ENCODE measurements around the gene ITGA3.
"Not testable (repeated sequence)": the region's sequence is repeated elsewhere in the genome, so short reads cannot be mapped to it uniquely, and the experiment has no call there.

Gene ITGA3

DNA sequence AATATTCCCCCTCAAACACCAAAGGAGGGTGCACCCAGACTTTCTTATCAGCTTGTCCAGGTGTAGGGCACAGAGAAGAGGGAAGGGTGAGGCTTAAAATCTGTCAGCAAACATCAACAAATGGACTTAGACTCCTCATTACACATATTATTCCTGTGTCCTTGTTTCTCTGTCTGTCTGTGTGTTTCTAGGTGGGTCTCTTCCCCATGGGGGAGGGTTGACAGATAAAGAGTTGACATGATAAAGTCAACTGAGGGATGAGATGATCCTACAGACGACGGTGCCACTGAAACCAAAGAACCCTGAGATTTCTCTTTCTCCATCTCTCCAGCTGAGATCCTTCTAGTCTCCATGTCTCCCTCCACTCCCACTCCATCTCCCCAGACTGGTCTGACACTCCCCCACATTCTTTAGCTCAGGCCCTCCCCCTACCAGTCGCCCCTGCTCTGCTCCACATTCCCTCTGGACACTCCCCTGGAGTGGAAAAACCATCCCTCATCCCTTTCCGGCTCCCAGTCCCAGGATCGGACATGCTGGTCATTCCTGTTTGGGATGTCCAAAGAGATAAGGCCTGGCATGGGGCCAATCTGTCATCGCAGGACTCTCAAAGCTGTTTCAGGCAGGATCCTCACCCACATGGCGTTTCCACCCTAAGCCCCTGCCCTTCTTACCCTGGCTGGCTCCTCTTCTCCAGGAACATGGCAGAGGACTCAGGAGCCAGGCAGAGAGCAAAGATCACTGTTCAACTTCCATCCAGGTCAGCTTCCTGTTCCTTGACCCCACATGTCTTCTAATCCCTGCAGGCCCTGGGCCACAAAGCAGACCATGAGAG lies 2.9 kb upstream of the ITGA3 start:
- DNase-seq = no peak

DNA sequence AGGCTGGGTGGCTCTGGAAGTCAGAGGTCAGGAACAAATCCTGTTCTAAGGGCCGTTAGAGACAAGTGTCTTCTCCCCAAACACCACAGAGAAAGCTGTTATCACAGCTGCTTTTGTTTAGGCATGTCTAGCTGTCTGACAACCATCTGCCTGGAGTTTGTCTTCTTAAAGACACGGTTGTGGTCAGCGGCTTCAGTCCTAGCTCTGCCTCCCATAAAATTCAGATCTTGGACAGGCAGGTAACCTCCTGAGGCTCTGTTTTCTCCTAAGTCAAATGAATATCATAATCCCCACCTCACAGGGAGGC lies 2.3 kb upstream of the ITGA3 start:
- DNase-seq = no peak

DNA sequence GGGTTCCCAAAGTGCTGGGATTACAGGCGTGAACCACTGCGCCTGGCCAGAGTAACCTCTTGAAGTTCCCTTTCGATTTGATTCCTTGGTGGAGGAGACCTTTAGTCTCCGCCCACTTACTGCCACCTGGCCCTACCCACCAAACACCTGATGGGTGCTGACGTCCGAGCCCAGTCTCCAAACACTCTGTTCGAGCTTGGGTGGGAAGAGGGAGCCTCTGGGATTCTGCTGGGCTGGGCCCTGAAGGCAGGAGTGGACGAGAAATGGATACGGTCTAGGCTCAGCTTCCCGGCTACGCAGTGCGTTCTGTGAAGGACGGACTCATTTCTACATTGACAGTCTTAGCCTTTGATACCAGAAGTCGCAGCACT lies 870 bp upstream of the ITGA3 start:
- DNase-seq = peak; percentile 18

DNA sequence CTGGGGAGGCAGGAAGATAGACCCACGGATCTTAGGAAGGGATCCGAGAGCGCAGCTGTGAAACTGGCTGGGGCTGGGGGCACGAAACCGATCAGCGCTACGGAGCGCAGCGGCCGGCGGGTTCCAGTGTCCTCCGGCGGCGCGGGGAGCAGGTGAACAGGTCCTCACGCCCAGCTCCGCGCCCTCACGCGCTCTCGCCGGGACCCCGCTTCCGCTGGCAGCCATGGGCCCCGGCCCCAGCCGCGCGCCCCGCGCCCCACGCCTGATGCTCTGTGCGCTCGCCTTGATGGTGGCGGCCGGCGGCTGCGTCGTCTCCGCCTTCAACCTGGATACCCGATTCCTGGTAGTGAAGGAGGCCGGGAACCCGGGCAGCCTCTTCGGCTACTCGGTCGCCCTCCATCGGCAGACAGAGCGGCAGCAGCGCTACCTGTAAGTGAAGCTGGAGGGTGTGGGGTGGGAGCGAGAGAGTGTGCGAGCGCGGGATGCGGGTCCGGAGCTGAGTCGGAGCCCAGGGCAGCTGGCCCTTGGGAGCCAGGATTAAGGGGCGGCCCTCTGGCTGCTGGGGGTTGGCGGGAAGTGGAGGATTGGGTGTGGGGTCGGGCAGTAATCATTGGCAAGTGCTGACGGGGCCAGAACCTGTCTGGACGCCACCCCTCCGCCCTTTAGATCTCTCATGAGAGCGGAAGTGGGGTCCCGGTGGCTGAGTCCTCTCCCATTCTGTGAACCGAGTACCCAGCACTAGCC lies 479 bp downstream of the ITGA3 start:
- peak; percentile 79 for DNase-seq

DNA sequence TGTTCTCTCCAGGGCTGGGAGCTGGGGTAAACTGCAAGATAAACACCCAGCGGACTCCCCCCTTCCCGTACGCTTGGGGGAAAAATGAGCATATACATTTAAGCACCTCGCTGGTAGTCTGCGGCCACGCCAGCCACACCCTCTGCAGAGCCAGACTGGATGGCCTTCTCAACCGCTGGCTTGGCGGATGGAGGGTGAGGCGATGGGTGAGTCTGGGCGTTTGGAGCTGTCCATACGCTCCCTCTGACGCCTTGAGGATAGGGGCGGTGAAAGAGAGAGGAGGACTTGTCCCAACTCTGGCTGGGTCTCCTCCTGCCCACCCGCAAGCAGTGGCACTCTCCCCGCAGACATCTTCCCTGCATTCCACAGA lies 1.0 kb downstream of the ITGA3 start:
- DNase-seq = no peak

DNA sequence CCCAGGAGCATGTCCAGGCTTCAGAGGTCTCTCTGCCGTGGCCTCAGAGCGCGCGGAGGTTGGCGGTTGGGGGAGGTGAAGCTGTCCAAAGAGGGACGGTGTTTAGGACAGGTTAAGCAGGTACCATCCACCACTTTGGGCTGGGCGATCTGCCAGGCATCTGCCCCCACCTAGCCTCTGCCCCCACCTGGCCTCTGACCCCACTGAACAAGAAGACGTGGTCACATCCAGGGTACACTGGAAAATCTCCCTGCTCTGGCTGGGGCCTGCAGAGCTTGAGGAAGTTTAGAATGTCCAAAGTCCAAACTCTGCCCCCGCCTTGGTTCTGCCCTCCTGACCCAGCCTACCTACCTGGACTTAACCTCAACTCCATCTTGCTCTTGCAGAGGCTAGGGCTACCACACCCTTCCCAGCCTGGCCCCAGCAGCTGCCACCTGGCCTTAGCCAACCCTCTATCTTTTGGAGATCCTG lies 1.6 kb downstream of the ITGA3 start:
- DNase-seq = no peak

DNA sequence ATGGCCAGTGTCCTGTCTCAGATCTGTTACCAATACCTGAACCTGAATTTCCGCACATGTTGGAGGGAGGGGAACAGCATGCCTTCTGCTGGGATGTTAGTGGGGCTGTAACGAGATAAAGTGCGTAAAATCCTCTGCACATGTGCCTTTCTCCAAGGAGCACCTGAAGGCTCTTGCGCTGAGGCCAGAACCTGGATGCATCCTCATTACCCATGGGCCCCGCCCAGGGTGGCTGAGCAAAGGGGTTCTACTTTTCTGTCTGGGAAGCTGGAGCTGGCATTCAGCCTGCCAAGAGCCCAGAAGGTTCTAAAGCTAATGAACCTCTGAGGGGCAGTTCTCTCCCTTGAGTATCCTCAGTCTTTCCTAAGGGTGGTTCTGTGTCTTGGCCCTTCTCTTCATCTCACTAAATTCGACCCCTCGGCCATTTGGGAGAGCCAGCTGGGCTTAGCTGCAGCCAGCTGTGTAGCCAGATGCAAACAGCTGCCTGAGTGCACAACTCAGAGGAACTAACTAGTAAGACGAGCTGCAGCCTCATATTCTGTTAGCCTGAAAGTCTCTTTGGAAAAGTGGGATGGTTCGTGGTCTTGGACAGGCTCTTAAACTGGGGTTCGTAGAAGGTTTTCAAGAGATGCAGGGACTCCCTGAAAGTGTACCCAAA lies 2.5 kb downstream of the ITGA3 start:
- no peak for DNase-seq

DNA sequence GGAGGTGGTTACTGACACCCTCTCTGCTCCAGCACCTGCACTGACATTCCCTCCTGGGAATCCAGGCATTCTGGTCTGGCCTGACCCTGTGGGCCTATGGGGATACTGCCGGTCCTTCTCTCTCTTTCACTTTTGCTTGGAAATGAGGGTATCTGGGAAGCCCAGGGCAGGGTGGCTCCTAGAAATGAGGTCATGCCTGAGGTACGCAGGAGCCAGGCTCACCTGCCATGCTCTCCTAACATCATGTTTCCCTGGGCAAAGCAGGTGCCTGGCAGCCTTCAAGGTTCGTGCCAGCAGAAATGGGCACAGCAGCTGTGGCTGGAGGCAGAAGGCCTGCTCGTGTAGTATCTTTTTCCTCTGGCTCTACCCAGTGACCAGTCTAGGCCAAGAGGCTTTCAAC lies 3.3 kb downstream of the ITGA3 start:
- no peak for DNase-seq

DNA sequence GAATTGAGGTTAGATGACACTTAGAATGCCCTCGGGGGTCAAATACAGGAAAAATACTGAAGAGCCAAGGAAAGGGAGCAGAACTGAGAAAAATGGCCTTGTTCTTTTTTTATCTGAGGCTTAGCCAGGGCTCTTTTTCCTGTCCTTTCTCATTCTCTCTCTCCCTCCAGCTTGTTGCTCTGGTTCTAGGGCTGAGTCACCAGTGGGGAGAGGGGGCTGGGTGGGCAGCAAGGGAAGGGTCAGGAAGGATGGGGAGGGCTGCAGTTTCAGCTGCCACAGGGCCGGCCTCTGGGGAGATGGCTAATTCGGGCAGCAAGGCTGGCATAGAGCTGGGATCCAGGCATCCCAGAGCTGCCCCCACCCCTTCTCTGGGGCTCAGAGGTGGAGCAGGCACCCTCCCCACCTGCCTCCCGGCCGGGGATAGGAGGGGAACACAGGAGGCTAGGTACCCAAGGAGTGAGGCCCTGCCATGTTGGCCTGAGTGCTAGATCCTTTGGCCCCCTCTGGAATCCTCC lies 3.9 kb downstream of the ITGA3 start:
- DNase-seq = no peak

DNA sequence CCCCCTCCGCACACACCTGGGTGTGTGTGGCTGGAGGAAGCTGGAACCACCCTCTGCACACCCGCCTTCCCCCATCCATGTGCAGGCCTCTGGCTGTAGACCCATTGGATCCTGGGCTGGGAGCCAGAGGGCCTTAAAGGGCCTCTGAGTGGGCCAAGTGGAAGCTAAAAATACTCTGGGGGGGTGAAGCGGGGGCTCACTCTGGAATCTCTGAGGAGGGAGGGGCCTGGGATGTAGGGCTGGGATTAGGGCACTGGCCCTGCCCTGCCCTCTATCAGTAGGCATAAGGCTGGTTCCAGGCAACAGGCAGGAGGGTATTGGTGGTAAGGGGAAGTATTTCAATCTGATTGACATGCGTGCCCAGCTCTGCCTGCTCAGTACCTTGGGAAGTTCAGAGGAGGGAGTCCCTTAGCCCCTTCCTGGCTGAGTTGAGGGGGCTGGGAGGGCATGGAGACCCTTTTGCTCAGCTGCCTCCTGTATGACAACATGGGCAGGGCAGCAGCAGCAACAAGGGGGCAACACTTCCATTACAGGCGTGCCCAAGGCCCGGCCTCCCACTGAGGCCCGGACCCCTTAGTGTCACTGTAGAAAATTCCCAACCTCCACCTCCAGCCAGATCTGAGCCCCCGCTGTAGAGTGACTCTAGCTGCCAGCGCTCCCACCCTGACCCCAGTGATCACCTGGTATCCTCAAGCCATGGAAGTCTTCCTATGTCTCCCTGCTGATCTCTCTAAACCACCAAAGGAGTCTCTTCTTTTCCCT lies 5.2 kb downstream of the ITGA3 start:
- no peak for DNase-seq

DNA sequence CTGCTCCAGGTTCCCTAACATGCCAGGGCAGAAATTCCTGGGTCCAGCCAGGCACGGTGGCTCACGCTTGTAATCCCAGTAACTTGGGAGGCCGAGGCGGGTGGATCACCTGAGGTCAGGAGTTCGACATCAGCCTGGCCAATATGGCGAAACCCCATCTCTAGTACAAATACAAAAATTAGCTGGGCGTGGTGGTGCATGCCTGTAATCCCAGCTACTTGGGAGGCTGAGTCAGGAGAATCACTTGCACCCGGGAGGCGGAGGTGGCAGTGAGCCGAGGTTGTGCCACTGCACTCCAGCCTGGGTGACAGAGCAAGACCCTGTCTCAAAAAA lies 5.8 kb downstream of the ITGA3 start:
- not testable (repeated sequence) for DNase-seq

DNA sequence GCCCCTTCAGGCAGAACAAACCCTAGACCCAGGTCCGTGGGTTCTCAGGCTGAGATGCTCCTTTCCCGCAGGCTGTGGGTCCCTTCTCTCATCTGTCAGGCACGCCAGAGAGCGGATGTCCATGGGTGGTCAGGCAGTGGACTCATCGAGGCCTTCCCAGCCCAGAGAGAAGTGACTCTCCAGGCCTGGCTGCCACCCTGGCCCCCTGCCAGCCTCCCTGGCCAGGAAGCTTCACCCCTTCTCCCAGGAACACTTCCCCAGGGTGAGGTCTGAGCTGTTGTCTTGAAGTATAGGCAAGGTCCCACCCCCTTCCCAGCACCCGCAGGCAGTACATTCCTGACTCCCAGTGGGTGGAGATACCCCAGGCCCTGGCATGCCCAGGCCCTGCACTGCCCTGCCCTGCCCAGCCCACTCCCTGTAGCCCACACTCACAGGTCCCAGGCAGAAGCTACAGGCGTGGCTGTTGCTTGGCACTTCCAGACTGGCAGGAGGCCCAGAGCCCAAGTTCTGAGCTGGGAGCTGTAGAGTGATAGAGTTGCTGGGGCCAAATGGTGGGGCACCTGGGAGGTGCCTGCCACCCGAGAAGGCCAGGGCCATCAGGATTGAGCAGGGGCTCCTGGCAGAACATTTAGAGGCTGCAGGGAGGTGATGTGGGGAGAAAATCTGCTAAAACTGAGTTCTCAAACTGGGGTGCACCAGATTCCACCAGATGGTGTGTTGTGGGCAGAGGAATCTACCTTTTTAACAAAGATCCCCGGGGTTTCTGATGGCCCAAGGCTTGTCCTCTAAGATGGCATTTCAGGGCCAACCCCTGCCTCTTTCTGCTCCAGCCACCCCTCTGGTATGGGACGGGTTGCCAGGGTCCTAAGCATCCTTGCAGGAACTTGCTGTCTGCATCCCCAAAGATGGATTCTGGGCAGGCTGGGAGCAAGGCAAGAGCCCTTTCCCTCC lies 6.7 kb downstream of the ITGA3 start:
- DNase-seq = no peak

DNA sequence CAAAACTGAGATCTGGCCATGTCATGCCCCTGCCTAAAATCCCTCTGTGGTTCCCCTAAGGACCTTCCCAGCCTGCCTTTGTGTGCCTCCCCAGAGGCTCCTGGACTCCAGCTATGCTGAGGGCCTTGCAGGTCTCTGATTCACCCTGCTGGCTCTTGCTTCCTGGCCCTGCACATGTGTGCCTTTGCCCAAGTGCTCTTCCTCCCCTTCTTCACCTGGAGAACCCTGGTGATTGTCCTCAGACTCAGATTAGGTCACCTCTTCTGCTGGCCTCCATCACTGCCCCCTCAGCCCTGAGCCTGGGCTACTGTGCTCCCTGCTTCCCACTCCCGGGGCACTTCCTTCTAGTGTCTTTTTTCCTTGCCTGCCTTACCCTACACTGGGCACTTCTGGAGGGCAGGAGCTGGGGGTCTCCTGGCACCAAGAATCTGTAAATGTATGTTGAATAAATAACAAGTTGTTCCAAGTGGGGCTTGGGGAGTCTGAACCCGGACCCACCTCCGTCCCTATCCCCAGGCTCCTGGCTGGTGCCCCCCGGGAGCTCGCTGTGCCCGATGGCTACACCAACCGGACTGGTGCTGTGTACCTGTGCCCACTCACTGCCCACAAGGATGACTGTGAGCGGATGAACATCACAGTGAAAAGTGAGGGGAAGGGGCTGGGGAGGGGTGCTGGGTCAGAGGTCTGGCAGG lies 7.8 kb downstream of the ITGA3 start:
- DNase-seq = no peak

DNA sequence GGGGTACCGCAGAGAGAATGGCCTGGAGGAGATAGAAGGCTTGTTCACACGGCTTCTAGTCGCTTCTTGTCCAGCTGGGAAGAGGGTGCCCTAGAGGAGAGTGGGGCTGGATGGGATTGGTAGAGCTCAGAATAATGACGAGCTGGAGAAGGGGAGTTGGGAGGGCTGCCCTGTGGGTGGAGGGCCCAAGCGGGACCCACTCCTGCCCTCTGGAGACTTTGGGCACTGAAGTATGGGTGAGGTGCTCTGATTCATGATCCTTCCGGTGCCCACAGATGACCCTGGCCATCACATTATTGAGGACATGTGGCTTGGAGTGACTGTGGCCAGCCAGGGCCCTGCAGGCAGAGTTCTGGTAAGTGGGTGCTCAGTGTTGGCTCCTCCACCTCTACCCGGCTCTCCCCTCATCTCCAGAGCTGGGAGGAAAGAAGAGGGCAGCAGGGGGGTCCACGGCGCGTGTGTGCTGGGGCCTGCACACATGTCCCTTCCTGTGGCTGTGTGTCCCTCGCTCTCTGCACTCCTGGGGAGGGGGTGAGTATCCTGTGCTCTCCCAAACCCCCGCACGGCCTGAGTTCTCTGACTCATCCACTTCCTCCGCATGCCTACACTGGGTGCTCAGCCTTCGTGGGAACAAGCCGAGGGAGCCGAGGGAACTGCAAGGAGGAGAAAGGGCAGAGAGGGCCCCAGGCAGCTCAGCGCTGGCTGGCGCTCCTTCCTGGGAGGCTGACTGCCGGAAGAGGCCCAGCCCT lies 8.5 kb downstream of the ITGA3 start:
- DNase-seq = no peak

DNA sequence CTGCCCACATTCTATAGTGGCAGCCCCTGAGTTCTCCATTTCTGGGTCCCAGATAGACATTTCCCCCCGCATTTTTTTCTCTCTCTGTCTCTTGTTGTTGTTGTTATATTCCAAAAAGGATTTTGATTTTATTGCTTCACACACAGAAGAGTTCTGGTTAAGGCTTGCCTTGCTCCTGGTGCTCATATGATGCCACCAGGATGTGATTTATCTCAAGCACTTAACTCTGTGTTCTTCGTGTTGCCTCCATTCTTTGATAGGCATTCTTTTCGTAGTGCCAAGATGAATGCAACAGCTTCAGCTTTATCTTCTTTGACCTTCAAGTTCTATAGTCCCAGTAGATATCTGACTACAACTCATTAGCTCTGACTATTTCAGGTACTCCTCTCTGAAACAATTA lies 9.1 kb downstream of the ITGA3 start:
- DNase-seq = no peak

DNA sequence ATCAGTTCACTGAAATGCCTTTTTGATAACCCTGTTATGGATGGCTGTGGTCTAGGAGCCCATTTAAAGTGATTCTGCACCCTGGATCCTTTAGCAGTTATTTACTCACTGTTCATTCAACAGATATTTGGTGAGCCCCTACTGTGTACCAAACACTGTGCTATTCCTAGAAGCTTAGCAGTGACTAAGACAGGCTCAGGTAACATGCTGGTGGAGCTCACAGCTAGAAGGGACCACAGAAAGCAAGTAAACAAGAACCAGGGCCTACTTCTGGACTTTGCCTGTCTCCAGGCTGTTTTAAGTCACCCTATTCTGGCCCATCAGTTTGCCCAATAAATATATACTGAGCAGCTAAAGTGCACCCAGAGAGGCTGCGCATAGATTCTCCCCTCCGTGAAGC lies 11.1 kb downstream of the ITGA3 start:
- no peak for DNase-seq

DNA sequence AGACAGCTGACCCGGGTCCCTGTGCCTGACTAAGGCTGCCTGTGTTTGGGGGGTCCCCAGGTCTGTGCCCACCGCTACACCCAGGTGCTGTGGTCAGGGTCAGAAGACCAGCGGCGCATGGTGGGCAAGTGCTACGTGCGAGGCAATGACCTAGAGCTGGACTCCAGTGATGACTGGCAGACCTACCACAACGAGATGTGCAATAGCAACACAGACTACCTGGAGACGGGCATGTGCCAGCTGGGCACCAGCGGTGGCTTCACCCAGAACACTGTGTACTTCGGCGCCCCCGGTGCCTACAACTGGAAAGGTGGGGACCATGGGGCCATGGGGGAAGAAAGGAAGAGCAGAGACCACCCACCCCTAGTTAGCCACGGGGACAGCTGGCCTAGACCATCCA lies 12.1 kb downstream of the ITGA3 start:
- DNase-seq = no peak

DNA sequence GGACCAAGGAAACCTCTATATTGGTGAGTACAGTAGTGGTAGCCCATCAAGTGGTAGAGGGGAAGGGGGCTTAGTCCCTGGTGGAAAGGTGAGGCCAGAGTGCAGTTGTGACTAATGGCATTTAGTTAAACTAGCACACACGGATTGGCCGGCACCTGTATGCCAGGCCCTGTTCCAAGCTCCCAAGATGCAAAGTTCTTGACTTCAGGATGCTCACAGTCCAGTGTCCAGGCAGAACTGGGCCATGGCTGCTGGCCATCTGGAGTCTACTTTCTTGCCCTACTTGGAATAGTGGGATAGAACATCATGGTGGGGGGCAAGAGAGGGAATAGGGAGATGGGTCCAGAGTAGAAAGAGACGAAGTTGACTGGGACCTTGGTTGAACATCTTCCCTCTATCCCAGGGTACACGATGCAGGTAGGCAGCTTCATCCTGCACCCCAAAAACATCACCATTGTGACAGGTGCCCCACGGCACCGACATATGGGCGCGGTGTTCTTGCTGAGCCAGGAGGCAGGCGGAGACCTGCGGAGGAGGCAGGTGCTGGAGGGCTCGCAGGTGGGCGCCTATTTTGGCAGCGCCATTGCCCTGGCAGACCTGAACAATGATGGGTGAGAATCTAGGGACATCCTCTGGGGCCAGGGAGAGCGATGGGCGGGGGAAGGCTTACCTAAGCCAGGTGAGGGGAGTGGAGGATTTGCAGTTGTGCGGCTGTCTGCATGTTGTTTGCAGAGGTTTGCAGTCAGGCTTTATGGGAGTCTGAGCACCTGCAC lies 15.2 kb downstream of the ITGA3 start:
- DNase-seq = no peak

DNA sequence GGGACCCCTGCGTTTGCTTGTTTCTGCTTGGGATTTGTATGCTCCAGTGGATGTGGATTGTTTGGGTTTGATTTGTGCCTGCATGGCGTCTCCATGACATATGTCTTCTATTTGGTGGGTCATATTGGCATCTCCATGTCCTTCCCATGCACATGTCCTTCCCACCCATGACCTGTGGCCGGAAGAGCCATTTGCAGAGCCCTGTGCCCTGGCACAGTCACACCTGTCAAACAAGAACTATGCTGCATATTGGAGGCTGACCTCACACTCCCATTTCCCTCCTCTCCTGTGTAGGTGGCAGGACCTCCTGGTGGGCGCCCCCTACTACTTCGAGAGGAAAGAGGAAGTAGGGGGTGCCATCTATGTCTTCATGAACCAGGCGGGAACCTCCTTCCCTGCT lies 15.8 kb downstream of the ITGA3 start:
- no peak for DNase-seq

DNA sequence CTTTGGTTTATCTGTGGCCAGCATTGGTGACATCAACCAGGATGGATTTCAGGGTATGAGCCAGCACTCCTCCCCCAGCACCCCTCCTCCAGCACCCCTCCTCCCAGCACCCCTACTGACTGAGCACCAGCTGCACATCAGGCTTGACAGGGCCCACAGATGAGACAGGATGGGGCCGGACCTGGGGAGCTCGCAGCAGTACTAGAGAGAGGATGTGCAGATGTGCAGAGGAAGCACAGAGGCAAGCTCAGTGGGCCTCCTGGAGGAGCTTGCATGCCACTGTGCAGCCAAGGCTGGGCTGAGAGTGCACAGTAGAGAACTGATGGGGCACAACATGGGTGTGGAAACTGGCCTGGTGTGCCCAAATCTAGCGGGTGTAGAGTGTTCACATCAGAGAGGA lies 16.2 kb downstream of the ITGA3 start:
- DNase-seq = no peak

All from activated CD4-positive, alpha-beta T cell treated with anti-CD3 and anti-CD28 coated beads, Interleukin-2, Interleukin-6, amounts not matched to agents 100 ng/mL and 50 ng/mL, durations not matched to agents 16 hours and 8 hours (primary cell).